Small intestine (tissue), 7 donors: ENCODE results near the gene ICE1. TPM values are rescaled to one million over a fixed set of nuclear protein-coding genes. Genes with fewer than 3 reads are reported as not detected.
"Not testable (repeated sequence)": the region's sequence is repeated elsewhere in the genome, so short reads cannot be mapped to it uniquely, and the experiment has no call there.

Experiments used
- DNase-seq, 2 donors: peaks; one replicate each; pipeline versions ENCODE4 v3.0.0 to v3.0.0-alpha.2; 2013
- FAIRE-seq: peaks from 2 replicates; lab custom pipeline; 2012; peaks lifted over from hg19 to GRCh38; lab: Jason Lieb, UNC
- H3K27ac ChIP-seq, 3 donors: one replicate each; pipeline ENCODE4 v1.5.1; 2013; ENCODE audit warnings: low read length in 2 of 3, mild to moderate bottlenecking in 2 of 3, control low read depth in 1 of 3, inconsistent platforms in 1 of 3, low read depth in 1 of 3, moderate library complexity in 1 of 3
- H3K27me3 ChIP-seq, 3 donors: one replicate each; pipeline ENCODE4 v1.6.1; 2013; ENCODE audit warnings: low read length in 3 of 3, inconsistent platforms in 1 of 3; ENCODE audit not compliant: control insufficient read depth in 3 of 3, insufficient read depth in 3 of 3
- H3K36me3 ChIP-seq, 3 donors: one replicate each; pipeline ENCODE4 v1.6.1; 2013; ENCODE audit warnings: low read length in 3 of 3, inconsistent platforms in 1 of 3, low read depth in 1 of 3, mild to moderate bottlenecking in 1 of 3, moderate library complexity in 1 of 3; ENCODE audit not compliant: control insufficient read depth in 3 of 3, insufficient read depth in 2 of 3
- H3K4me1 ChIP-seq, 3 donors: one replicate each; pipeline ENCODE4 v1.6.1; 2013; ENCODE audit warnings: low read length in 2 of 3, inconsistent platforms in 1 of 3, low read depth in 1 of 3, mild to moderate bottlenecking in 1 of 3, moderate library complexity in 1 of 3; ENCODE audit not compliant: control insufficient read depth in 3 of 3, insufficient read depth in 2 of 3
- H3K4me3 ChIP-seq, 3 donors: one replicate each; pipeline ENCODE4 v1.5.1; 2013; ENCODE audit warnings: low read length in 3 of 3, control low read depth in 1 of 3, inconsistent platforms in 1 of 3, low read depth in 1 of 3, mild to moderate bottlenecking in 1 of 3, moderate library complexity in 1 of 3
- H3K9me3 ChIP-seq, 2 donors: one replicate each; pipeline ENCODE4 v1.6.1; 2013; ENCODE audit warnings: low read depth in 1 of 2, low read length in 1 of 2; ENCODE audit not compliant: control insufficient read depth in 2 of 2, insufficient read depth in 1 of 2
- WGBS, 3 donors: extraction: QIAGEN DNeasy Blood & Tissue Kit; methylation state at CpG; one replicate each; pipeline ENCODE4 v1.1.7; 2013; 5-methylcytosine and 5-hydroxymethylcytosine counted together
- polyA plus RNA-seq, 4 donors: library from polyadenylated mRNA; stranded (reverse) in 3 of 4; unstranded in 1 of 4; fragments of 200-250 nt in 3 of 4; fragments of 120-200 nt in 1 of 4; gene quantifications; one replicate each; pipeline versions ENCODE4 v1.2.1 to v1.2.3, GENCODE V29; 2013
- donor health status: healthy with polysubstance abuse.
- donor health status: control.
- donor health status: control.
- donor health status: Bipolar disorder and iron deficiency.
- donor health status: healthy.

ICE1 gene
- polyA plus RNA-seq, 4 donors: 5.9 to 18.9 (median 7.8) TPM

- Histone ChIP-seq H3K27ac (no peak overlapping the region), H3K4me3 (no peak overlapping the region), H3K9me3 (peaks cover 0 to 1% of the 10 kb centered on the region in 2 donors), H3K36me3 (no peaks in the 10 kb centered on the region), H3K27me3 (no peaks in the 10 kb centered on the region), H3K4me1 (no peaks in the 10 kb centered on the region)
- WGBS, 3 donors: 19 to 49% (median 33%) methylated on average over 9 of the region's 9 CpGs
- DNase-seq: peak in 1 of 2 donors; percentile 4
- FAIRE-seq: no peak
Observed at GRCh38 chr5:5381310-5381913, 41.1 kb upstream of the ICE1 start.

- FAIRE-seq: no peak
- WGBS, 3 donors: 84 to 85% (median 85%) methylated on average over 5 of the region's 5 CpGs
- Histone ChIP-seq H3K36me3 (no peaks in the 10 kb centered on the region), H3K4me3 (no peak overlapping the region), H3K9me3 (peaks cover 0 to 3% of the 10 kb centered on the region in 2 donors), H3K27ac (no peak overlapping the region), H3K4me1 (no peaks in the 10 kb centered on the region), H3K27me3 (no peaks in the 10 kb centered on the region)
- DNase-seq: no peak
Observed at GRCh38 chr5:5383461-5383860, 39.0 kb upstream of the ICE1 start.

DNA sequence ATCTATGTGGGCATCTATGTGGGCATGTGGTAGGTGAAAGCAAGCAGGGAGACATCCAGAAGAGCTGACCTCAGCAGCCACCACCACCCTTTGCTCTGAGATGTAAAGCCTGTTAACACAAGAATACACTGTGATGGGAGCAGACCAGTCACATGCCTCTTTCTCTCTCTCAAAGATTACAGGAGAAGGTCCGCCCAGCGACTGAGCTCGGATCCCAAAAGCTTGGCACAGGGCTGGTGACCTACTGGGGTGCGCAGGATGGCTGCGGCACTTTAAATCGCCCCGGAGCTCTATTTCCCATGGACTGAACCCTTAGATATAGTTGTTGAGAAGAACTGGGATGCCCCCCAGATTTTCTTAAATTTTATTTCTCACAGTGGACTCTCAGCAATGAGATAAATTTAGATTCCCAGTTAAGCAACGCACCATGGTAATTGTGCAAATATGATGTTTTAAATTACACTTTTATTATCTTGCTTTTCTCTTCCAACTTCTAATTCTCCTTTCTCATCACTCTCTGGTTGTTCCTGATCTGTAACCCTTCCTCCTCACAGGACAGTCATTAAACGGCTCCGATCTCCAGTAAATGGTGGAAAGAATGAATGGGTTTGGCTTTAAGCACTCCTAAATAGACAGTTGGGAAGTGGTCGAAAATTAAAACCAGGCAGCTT, 37.7 kb upstream of the ICE1 start:
- no peaks in the 10 kb centered on the region for H3K4me1 ChIP-seq
- H3K9me3 ChIP-seq: peaks cover 0 to 3% of the 10 kb centered on the region in 2 donors
- WGBS, 3 donors: 90 to 93% (median 92%) methylated on average over 11 of the region's 11 CpGs
- no peaks in the 10 kb centered on the region for H3K27me3 ChIP-seq
- H3K36me3 ChIP-seq: no peaks in the 10 kb centered on the region
- FAIRE-seq (no peak), DNase-seq (no peak)
- H3K27ac ChIP-seq: no peak overlapping the region
- no peak overlapping the region for H3K4me3 ChIP-seq

DNA sequence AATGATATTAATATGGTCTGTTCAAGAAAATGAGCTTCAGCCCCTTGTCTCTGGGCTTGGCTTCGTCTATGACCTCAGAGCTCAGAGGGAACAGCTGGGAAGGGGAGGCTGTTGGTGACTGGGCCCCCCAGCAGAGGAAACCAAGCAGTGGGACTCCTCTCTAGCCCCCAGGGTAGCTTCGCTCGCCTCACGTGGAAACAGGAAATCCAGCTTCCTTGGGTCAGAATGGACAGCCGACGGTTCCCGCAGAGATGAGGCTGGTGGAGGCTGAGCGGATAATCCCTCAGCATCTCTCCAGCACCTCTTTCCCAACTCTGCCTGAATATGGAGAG, 37.2 kb upstream of the ICE1 start:
- H3K36me3 ChIP-seq: no peaks in the 10 kb centered on the region
- WGBS, 3 donors: 75 to 87% (median 86%) methylated on average over 8 of the region's 8 CpGs
- no peaks in the 10 kb centered on the region for H3K27me3 ChIP-seq
- FAIRE-seq (no peak), DNase-seq (no peak)
- no peak overlapping the region for H3K27ac ChIP-seq
- H3K9me3 ChIP-seq: peaks cover 0 to 3% of the 10 kb centered on the region in 2 donors
- no peaks in the 10 kb centered on the region for H3K4me1 ChIP-seq
- no peak overlapping the region for H3K4me3 ChIP-seq

- WGBS, 3 donors: 89 to 96% (median 92%) methylated on average over 2 of the region's 2 CpGs
- Histone ChIP-seq H3K27ac (no peak overlapping the region), H3K4me1 (no peaks in the 10 kb centered on the region), H3K27me3 (no peaks in the 10 kb centered on the region), H3K9me3 (peaks cover 0 to 3% of the 10 kb centered on the region in 2 donors), H3K36me3 (no peaks in the 10 kb centered on the region), H3K4me3 (no peak overlapping the region)
- DNase-seq (no peak), FAIRE-seq (no peak)
Observed at GRCh38 chr5:5386329-5386728, 36.1 kb upstream of the ICE1 start.

- Histone ChIP-seq H3K9me3 (peaks cover 0 to 3% of the 10 kb centered on the region in 2 donors), H3K4me3 (no peak overlapping the region), H3K27me3 (no peaks in the 10 kb centered on the region), H3K27ac (no peak overlapping the region), H3K4me1 (no peaks in the 10 kb centered on the region), H3K36me3 (no peaks in the 10 kb centered on the region)
- WGBS, 3 donors: 18 to 63% (median 32%) methylated on average over 2 of the region's 2 CpGs
- FAIRE-seq (no peak), DNase-seq (peak in 1 of 2 donors; percentile 55)
Observed at GRCh38 chr5:5387192-5387591, 35.3 kb upstream of the ICE1 start.

DNA sequence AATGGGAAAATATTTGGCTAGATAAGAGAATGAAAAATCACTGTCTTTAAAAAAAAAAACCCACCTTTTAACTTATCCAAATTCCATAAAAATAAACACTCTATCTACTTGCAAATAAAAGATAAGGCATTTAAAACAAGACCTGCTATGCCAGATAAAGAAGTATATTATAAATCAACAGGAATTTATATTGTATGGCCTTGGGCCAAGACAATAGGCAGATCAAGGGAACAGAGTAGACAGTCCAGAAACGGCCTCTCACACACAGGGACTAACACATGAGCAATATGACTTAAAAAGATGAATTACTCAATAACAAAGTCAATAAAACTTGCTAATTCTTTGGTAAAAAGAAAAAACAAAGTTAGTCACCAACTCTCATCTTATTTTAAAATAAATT, 34.7 kb upstream of the ICE1 start:
- Histone ChIP-seq H3K4me3 (no peak overlapping the region), H3K36me3 (no peaks in the 10 kb centered on the region), H3K9me3 (peaks cover 0 to 3% of the 10 kb centered on the region in 2 donors), H3K27ac (no peak overlapping the region), H3K4me1 (no peaks in the 10 kb centered on the region), H3K27me3 (no peaks in the 10 kb centered on the region)
- WGBS, 3 donors: 3 to 41% (median 17%) methylated on average over 1 of the region's 1 CpG
- FAIRE-seq (no peak), DNase-seq (peak in 1 of 2 donors; percentile 34)

GRCh38 chr5:5390121-5390869, 32.2 kb upstream of the ICE1 start:
- FAIRE-seq, H3K4me1 ChIP-seq, H3K4me3 ChIP-seq, H3K36me3 ChIP-seq, H3K9me3 ChIP-seq, H3K27ac ChIP-seq, DNase-seq, H3K27me3 ChIP-seq: not testable (repeated sequence)
- WGBS, 3 donors: 87 to 95% (median 92%) methylated on average over 8 to 12 of the region's 12 CpGs
